Measurements from ENCODE around the gene EIF1B.

Gene EIF1B

GRCh38 chr3:40337136-40338108 is 27.9 kb downstream of the EIF1B start:
- no peak overlapping the region for H3K4me3 ChIP-seq (ENCODE audit: low read depth, low read length)
- DNase-seq (ENCODE audit: low read depth): no peak
- TF ChIP-seq CTCF (IDR thresholded peaks at IDR 0.05; ENCODE audit: low read depth, low read length) (no peak), MYC (IDR thresholded peaks at IDR 0.05; ENCODE audit: low read depth, low read length) (no peak)

GRCh38 chr3:40339871-40340270 is 30.4 kb downstream of the EIF1B start:
- no peak for TF ChIP-seq POLR2A (IDR thresholded peaks at IDR 0.05; ENCODE audit: extremely low read depth, insufficient read length)
- no peak for TF ChIP-seq MYC (IDR thresholded peaks at IDR 0.05; ENCODE audit: low read depth, low read length)
- TF ChIP-seq CTCF (IDR thresholded peaks at IDR 0.05; ENCODE audit: low read depth, low read length): no peak
- TF ChIP-seq, protein P1, sequence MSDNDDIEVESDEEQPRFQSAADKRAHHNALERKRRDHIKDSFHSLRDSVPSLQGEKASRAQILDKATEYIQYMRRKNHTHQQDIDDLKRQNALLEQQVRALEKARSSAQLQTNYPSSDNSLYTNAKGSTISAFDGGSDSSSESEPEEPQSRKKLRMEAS (IDR thresholded peaks at IDR 0.05; ENCODE audit: low read depth, low read length): no peak
- H3K4me3 ChIP-seq (ENCODE audit: low read depth, low read length): no peak overlapping the region
- no peak for DNase-seq (ENCODE audit: low read depth)

- no peak overlapping the region for H3K4me3 ChIP-seq (ENCODE audit: low read depth, low read length)
- no peak for DNase-seq (ENCODE audit: low read depth)
- TF ChIP-seq MYC (IDR thresholded peaks at IDR 0.05; ENCODE audit: low read depth, low read length): no peak
- no peak for TF ChIP-seq CTCF (IDR thresholded peaks at IDR 0.05; ENCODE audit: low read depth, low read length)
- no peak for TF ChIP-seq POLR2A (IDR thresholded peaks at IDR 0.05; ENCODE audit: extremely low read depth, insufficient read length)
- TF ChIP-seq, protein P1 (IDR thresholded peaks at IDR 0.05; ENCODE audit: low read depth, low read length): no peak
These were observed 31.1 kb downstream of the EIF1B start for GRCh38 chr3:40340541-40341170.

GRCh38 chr3:40341671-40342070 is 32.2 kb downstream of the EIF1B start:
- DNase-seq (ENCODE audit: low read depth): no peak
- no peak overlapping the region for H3K4me3 ChIP-seq (ENCODE audit: low read depth, low read length)
- TF ChIP-seq MYC (IDR thresholded peaks at IDR 0.05; ENCODE audit: low read depth, low read length): no peak
- TF ChIP-seq, protein P1 (IDR thresholded peaks at IDR 0.05; ENCODE audit: low read depth, low read length): no peak
- TF ChIP-seq CTCF (IDR thresholded peaks at IDR 0.05; ENCODE audit: low read depth, low read length): no peak
- no peak for TF ChIP-seq POLR2A (IDR thresholded peaks at IDR 0.05; ENCODE audit: extremely low read depth, insufficient read length)

GRCh38 chr3:40350529-40350928 is 41.0 kb downstream of the EIF1B start:
- TF ChIP-seq MYC (IDR thresholded peaks at IDR 0.05; ENCODE audit: low read depth, low read length) (no peak), POLR2A (IDR thresholded peaks at IDR 0.05; ENCODE audit: extremely low read depth, insufficient read length) (no peak), CTCF (IDR thresholded peaks at IDR 0.05; ENCODE audit: low read depth, low read length) (no peak)
- TF ChIP-seq, protein P1 (IDR thresholded peaks at IDR 0.05; ENCODE audit: low read depth, low read length): no peak
- no peak overlapping the region for H3K4me3 ChIP-seq (ENCODE audit: low read depth, low read length)
- no peak for DNase-seq (ENCODE audit: low read depth)
